Measurements from ENCODE around the gene CD68.

The CD68 gene

GRCh38 chr17:7559320-7560171 lies 19.9 kb upstream of the CD68 start:
- no peak for DNase-seq (ENCODE audit: low read depth in 1 of 2, low spot score in 1 of 2)

- no peak for DNase-seq (ENCODE audit: low read depth in 1 of 2, low spot score in 1 of 2)
Measured at GRCh38 chr17:7560172-7561027, 19.0 kb upstream of the CD68 start.

- DNase-seq (ENCODE audit: low read depth in 1 of 2, low spot score in 1 of 2), result peak; percentile 63 to 74
Measured at GRCh38 chr17:7561028-7561575, 18.3 kb upstream of the CD68 start.

GRCh38 chr17:7561589-7562207 lies 17.7 kb upstream of the CD68 start, which contains the start of gene SENP3:
SENP3 (plus strand) TSS chr17:7561919; CDS start chr17:7563077, 1,158 bp downstream.
- peak; percentile 75 to 92 for DNase-seq (ENCODE audit: low read depth in 1 of 2, low spot score in 1 of 2)

GRCh38 chr17:7562208-7562605 lies 17.2 kb upstream of the CD68 start:
- no peak for DNase-seq (ENCODE audit: low read depth in 1 of 2, low spot score in 1 of 2)

- DNase-seq (ENCODE audit: low read depth in 1 of 2, low spot score in 1 of 2), result no peak
Measured at GRCh38 chr17:7563115-7563869, 16.1 kb upstream of the CD68 start.

- DNase-seq (ENCODE audit: low read depth in 1 of 2, low spot score in 1 of 2), result no peak
Measured at GRCh38 chr17:7569571-7569970, 9.9 kb upstream of the CD68 start.

- no peak for DNase-seq (ENCODE audit: low read depth in 1 of 2, low spot score in 1 of 2)
Measured at GRCh38 chr17:7570351-7570750, 9.1 kb upstream of the CD68 start.

- no peak for DNase-seq (ENCODE audit: low read depth in 1 of 2, low spot score in 1 of 2)
Measured at GRCh38 chr17:7572338-7572587, 7.2 kb upstream of the CD68 start.

GRCh38 chr17:7572588-7573323 lies 6.7 kb upstream of the CD68 start:
- DNase-seq (ENCODE audit: low read depth in 1 of 2, low spot score in 1 of 2), result peak; percentile 99

GRCh38 chr17:7573324-7574080 lies 5.9 kb upstream of the CD68 start:
- DNase-seq (ENCODE audit: low read depth in 1 of 2, low spot score in 1 of 2), result peak; percentile 83 to 84

- no peak for DNase-seq (ENCODE audit: low read depth in 1 of 2, low spot score in 1 of 2)
Measured at GRCh38 chr17:7574176-7574953, 5.1 kb upstream of the CD68 start.

- DNase-seq (ENCODE audit: low read depth in 1 of 2, low spot score in 1 of 2), result no peak
Measured at GRCh38 chr17:7575481-7575883, 4.0 kb upstream of the CD68 start.

- no peak for DNase-seq (ENCODE audit: low read depth in 1 of 2, low spot score in 1 of 2)
Measured at GRCh38 chr17:7575959-7576358, 3.5 kb upstream of the CD68 start.

GRCh38 chr17:7576432-7576937 lies 3.0 kb upstream of the CD68 start:
- no peak for DNase-seq (ENCODE audit: low read depth in 1 of 2, low spot score in 1 of 2)

- no peak for DNase-seq (ENCODE audit: low read depth in 1 of 2, low spot score in 1 of 2)
Measured at GRCh38 chr17:7577327-7578199, 1.9 kb upstream of the CD68 start.

GRCh38 chr17:7579834-7580603 lies 581 bp downstream of the CD68 start:
- DNase-seq (ENCODE audit: low read depth in 1 of 2, low spot score in 1 of 2), result no peak

Measured in activated T-helper 1 cell treated with anti-CD3 and anti-CD28 coated beads, Interleukin-2, amount 50 U/mL, for 16 hours (primary cell).